Activated CD4-positive, CD25-positive, alpha-beta regulatory T cell treated with anti-CD3 and anti-CD28 coated beads, Interleukin-2, amount 50 U/mL, for 72 hours (primary cell): ENCODE measurements around the gene PDE4D.
"Not testable (repeated sequence)": the region's sequence is repeated elsewhere in the genome, so short reads cannot be mapped to it uniquely, and the experiment has no call there.

Source experiments
- DNase-seq: peaks from one replicate; pipeline ENCODE4 v3.0.0; 2021

Gene PDE4D

GRCh38 chr5:59317023-59317773, 576.3 kb downstream of the PDE4D start:
- no peak for DNase-seq

GRCh38 chr5:59312223-59312622, 581.3 kb downstream of the PDE4D start:
- no peak for DNase-seq

DNA sequence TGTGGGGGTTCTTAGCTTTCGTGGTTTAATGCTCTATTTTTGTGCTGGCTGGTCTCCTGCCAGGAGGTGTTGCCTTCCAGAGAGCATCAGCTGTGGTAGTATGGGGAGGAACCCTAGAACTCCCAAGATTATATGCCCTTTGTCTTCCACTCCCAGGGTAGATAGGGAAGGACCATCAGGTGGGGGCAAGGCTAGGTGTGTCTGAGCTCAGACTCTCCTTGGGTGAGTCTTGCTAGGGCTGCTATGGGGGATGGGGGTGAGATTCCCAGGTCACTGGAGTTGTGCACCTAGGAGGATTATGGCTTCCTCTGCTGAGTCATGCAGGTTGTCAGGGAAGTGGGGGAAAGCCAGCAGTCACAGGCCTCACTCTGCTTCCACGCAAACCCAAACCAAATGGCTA, 584.8 kb downstream of the PDE4D start:
- not testable (repeated sequence) for DNase-seq

DNA sequence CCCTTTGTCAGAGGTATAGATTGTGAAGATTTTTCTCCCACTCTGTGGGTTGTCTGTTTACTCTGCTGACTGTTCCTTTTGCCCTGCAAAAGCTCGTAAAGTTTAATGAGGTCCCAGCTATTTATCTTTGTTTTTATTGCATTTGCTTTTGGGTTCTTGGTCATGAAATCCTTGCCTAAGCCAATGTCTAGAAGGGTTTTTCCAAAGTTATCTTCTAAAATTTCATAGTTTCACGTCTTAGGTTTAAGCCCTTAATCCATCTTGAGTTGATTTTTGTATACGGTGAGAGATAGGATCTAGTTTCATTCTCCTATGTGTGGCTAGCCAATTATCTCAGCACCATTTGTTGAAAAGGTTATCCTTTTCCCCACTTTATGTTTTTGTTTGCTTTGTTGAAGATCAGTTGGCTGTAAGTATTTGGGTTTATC, 590.2 kb downstream of the PDE4D start:
- DNase-seq: not testable (repeated sequence)

DNA sequence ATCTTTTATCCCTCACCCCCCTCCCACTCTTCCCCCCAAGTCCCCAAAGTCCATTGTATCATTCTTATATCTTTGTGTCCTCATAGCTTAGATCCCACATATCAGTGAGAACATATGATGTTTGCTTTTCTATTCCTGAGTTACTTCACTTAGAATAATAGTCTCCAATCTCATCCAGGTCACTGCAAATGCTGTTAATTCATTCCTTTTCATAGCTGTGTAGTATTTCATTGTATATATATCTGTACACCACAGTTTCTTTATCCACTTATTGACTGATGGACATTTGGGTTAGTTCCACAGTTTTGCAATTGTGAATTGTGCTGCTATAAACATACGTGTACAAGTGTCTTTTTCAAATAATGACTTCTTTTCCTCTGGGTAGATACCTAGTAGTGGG, 591.0 kb downstream of the PDE4D start:
- DNase-seq: not testable (repeated sequence)

DNA sequence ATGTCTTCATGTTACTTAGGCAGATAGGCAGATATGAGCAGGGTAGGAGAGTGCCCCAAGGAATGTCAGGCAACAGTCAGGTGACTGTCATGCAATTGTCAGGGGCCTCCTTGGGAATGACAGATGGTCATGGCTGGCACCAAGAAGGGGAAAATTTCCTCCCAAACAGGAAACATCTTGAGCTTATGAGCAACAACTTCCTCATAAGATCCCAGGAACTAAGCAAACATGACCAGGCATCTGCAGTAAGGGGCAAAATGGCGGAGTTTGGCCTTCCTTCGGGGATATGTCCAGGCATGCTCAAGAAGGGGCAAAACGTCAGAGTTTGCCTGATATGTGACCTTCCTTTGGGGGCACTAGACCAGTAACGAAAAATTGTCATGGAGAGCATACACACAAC, 591.8 kb downstream of the PDE4D start:
- DNase-seq: no peak

- DNase-seq: no peak
These were observed 592.6 kb downstream of the PDE4D start for GRCh38 chr5:59300930-59301329.

GRCh38 chr5:59299006-59299405, 594.5 kb downstream of the PDE4D start:
- DNase-seq: no peak

DNA sequence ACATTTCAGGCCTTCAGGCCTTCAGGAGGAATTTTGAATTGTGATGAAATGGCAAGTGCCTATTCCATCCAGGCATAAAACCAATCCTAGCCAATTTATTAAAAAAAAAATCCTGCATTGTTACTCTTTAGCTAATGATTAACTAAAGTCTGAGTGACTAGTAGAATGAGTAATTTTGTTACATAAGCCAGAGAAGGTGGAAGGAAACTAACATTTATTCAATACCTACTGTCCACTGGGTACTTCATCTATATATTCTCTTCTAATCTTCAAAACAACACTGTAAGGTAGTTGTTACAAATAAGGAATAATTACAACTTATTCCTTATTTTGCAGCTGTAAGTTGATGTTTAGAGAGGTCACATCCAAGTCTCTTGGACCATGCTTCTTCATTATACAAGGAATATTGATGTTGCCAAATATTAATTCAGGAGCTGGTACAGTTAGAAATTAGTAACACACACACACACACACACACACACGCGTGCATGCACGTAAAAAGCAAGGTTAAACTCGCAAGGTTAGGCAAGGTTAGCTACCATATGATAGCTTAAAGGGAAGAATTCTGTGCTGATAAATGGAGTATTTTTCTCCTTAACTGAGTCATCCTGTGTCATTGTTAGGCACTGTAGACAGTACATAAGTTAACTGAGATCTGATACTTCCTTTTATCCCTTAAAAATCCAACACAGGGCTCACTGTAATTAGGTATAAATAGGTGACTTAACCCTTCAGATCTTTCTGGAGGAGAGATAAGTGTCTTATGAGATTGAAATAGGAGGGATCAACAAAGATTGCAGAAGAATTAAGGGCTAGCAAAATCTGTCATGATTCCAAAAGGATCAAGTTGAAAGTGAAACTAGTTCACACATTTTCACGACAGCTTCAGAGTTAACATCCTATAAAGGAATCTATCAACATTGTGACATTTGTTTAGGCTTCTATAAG, 596.9 kb downstream of the PDE4D start:
- DNase-seq: no peak

DNA sequence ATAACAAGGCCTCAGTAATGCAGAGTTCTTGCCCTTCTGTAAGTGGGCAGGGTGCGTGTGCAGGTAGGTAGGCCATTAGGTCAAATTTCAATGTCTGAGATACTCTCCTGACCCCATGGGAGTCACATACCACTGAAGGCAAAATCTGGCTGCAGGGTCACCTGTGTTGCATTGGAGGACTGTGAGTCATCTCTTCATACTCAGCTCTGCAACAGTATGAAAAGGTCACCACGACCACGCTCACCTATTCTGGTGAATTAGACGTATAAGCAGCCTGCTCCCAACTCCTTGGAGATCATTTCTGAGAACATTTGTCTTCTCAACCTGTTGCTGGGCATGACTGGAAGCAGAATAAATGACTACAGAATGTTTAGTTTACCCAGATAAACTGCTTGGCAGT, 599.8 kb downstream of the PDE4D start:
- no peak for DNase-seq

DNA sequence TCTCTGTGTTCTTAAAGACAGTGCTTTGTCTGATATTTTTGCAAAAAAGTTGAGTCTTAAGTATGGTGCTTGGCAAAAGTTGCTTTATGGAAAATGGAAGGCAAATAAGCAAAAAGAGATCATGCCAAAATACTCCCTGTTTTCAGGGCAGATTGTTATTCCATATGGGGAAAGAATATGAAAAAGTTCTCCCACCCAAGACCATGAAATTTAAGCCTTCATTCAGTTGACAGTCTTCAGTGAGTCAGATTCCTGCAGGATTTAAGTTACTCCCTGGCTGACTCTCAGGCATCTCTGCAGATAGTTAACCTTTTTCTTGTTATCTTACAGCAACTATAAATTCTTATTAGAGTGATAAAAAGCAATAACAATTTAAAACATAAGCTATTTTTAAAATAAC, 601.6 kb downstream of the PDE4D start:
- DNase-seq: no peak

DNA sequence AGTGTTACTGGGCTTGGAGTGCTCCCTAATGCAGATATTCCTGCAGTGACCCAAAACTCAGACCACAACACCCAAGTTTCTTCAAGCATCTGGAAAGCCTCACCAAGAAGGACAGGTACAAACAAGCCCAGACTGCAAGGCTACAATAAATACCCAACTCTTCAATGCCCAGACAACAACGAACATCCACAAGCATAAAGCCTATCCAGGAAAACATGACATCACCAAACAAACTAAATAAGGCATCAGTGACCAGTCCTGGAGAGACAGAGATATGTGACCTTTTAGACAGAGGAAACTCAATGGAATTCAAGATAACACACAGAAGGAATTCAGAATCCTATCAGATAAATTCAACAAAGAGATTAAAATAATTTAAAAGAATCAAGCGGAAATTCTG, 605.6 kb downstream of the PDE4D start:
- no peak for DNase-seq

DNA sequence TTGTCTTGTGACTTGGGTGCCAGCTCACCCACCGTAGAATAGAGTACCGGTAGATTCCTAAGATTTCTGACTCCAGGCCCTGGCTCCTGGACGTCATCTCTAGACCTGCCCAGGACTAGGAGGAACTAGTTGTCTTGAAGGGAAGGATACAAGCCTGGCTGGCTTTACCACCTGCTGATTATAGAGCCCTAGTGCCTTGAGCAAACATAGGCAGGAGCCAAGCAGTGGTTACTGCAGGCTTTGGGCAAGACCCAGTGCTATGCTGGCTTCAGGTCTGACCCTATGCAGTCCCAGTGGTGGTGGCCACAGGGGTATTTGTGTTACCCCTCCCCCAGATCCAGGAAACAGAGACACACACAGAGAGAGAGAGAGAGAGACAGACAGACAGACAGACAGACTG, 606.2 kb downstream of the PDE4D start:
- no peak for DNase-seq

GRCh38 chr5:59286510-59286909, 607.0 kb downstream of the PDE4D start:
- no peak for DNase-seq

DNA sequence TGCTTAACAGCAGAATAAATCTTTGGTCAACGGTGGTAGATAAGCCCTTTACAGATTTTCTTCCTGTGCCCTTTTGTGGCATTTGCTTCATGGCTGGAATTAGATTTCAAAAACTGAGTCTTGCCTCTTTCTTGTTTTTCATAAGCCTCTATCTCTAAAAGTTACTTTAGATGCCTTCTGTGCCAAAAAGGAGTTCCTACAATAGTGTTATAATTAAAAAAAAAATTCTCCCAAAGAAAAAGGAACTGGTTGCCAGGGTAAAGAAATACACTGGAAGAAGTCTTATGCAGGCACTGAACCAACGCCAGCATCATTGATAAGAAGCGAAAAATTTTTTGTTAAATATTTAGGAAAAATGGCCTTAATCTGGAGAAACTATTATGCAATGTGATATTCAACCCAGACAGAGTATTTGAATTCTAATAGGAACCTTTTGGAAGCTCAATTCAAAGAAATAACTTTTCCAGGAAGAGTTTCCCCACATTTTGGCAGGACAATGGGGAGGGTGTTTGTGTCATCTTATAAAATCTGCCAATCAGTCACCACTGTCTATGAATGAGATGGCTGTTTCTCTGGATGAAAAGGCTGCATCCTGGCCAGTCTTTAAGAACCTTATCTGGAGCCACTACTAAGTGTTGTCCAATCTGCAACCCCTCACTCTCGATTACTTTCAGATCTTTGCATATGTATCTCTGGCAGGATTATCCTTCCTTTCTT, 608.1 kb downstream of the PDE4D start:
- no peak for DNase-seq

- DNase-seq: no peak
These were observed 610.8 kb downstream of the PDE4D start for GRCh38 chr5:59282726-59283125.

GRCh38 chr5:59279979-59280378, 613.5 kb downstream of the PDE4D start:
- DNase-seq: no peak

DNA sequence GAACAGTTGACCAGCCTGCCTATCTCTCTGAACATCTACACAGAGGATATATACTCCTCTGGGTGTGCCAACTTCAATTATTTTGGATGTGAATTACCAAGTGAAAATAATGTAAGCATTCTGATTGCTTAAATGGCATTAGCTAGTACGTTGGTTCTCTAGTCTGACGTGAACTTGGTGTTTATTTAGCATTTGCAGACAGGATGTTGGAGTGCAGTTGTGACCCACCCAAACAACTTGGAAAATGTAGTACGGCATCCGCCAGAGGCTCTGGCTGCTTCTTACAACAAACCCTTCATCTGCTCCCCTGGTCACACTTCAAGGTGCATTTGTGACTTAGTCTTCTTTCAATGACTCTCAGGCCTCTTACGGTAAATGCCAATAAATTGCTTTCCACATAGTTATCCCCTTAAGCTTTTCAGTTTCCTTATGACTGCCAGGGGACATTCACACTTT, 616.6 kb downstream of the PDE4D start:
- DNase-seq: no peak

DNA sequence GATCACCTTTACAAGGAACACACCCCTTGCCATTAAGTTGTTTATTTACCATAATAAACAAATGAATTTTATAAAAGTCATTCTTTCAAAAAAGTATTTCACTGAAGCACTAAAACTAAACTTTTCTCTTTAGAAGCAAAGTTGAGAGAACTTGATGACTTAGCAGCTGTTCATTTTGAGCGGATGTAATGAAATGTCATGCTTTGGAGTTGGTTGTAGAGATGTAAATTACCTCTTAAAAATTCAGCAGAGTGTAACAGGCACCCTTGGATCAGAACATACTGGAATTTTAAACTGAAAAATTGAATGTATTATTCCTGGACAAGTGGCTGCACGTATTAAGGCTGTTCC, 617.2 kb downstream of the PDE4D start:
- DNase-seq: no peak

GRCh38 chr5:59275510-59276324, 617.8 kb downstream of the PDE4D start:
- DNase-seq: no peak

- DNase-seq: no peak
These were observed 618.4 kb downstream of the PDE4D start for GRCh38 chr5:59275170-59275509.

GRCh38 chr5:59274106-59274636, 619.4 kb downstream of the PDE4D start:
- no peak for DNase-seq
